GM19397 (cell line): Measurements from ENCODE around the gene VIL1.

ENCODE experiments used
- ATAC-seq: cut with Tn5 transposase; IDR thresholded peaks from one replicate; pipeline ENCODE4 v1.9.1; 2021; ENCODE audit warnings: mild to moderate bottlenecking, moderate library complexity; ENCODE audit not compliant: unreplicated experiment

The VIL1 gene

GRCh38 chr2:218418717-218419458 is at the start of gene VIL1:
VIL1 (plus strand) TSS chr2:218419123; CDS start chr2:218423779, 4,656 bp downstream.
- ATAC-seq = no peak

- ATAC-seq = no peak
These were observed 49.6 kb upstream of the VIL1 start for GRCh38 chr2:218369330-218369729.

GRCh38 chr2:218370410-218371063 is 48.4 kb upstream of the VIL1 start:
- ATAC-seq = no peak

GRCh38 chr2:218371983-218372350 is 47.0 kb upstream of the VIL1 start:
- no peak for ATAC-seq

GRCh38 chr2:218374795-218375194 is 44.1 kb upstream of the VIL1 start:
- no peak for ATAC-seq

- no peak for ATAC-seq
These were observed 43.7 kb upstream of the VIL1 start for GRCh38 chr2:218375212-218375611.

GRCh38 chr2:218378053-218378452 is 40.9 kb upstream of the VIL1 start:
- no peak for ATAC-seq

- ATAC-seq = no peak
These were observed 37.0 kb upstream of the VIL1 start, which contains the start of gene SLC11A1 for GRCh38 chr2:218381916-218382366. SLC11A1 (plus strand) TSS chr2:218382273; CDS start chr2:218382369, 96 bp downstream.

GRCh38 chr2:218382785-218383184 is 36.1 kb upstream of the VIL1 start:
- ATAC-seq = no peak

GRCh38 chr2:218383892-218384519 is 34.9 kb upstream of the VIL1 start:
- ATAC-seq = no peak

GRCh38 chr2:218384975-218385374 is 33.9 kb upstream of the VIL1 start:
- ATAC-seq = no peak

- no peak for ATAC-seq
These were observed 32.2 kb upstream of the VIL1 start for GRCh38 chr2:218386505-218387368.

GRCh38 chr2:218387369-218388194 is 31.3 kb upstream of the VIL1 start:
- ATAC-seq = no peak

GRCh38 chr2:218389333-218390150 is 29.4 kb upstream of the VIL1 start:
- no peak for ATAC-seq

- no peak for ATAC-seq
These were observed 27.7 kb upstream of the VIL1 start for GRCh38 chr2:218391202-218391601.

- ATAC-seq = no peak
These were observed 26.5 kb upstream of the VIL1 start for GRCh38 chr2:218392459-218392858.

GRCh38 chr2:218392891-218393462 is 25.9 kb upstream of the VIL1 start:
- ATAC-seq = no peak

GRCh38 chr2:218393750-218394290 is 25.1 kb upstream of the VIL1 start:
- no peak for ATAC-seq
